ENCODE data around the gene GRHL1. TPM values are rescaled to one million over a fixed set of nuclear protein-coding genes. Genes with fewer than 3 reads are reported as not detected.

GRHL1 gene
- total RNA-seq, 1 donor from 2014 or later = 1.4 TPM

DNA sequence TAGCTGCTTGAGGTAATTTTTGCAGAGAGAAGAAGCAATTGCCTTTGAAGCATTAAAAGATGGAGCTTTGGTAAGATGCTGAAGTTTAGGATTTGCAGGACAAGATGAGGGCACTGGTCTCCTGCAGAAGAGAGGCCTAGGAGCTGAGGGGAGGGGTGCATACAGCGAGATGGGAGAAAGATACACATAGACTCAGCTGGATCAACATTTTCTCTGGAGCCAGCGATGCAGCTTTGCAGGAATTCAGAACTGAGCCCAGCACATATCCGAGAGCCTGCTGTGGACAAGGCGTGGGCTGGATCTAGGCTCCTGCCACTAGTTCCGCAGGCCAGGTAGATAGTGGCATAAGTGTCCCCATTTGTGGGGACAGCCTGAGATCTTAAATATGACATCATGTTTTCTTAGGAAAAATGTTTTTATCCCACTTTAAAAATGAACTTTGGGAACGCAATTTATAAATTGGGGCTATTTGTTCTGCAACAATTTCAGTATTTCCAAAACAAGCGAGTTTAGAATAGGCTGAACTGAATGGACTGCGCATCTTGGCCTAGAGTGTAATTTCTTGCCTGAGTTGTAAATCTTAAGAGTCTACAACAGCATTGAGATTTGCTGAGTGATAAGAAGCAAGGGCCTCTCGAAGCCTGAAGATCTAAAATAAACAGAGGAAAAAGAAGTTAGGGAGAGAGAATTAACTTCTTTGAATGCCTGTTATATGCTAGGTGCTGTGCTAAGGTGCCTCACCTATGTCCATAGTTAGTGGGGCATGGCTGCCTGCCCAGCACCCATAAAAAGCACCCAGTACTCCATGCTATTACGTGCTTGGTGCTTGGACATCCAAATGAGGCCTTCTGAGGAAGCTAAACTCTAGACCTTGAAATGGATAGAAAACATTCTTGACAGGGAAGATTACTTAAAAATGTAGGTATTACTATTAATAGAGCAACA, 17.3 kb downstream of the GRHL1 start:
- Mint-ChIP-seq H3K9me3 (no peaks in the 10 kb centered on the region), H3K27ac (no peak overlapping the region), H3K4me1 (ENCODE audit: low read depth) (peaks cover 43% of the 10 kb centered on the region), H3K4me3 (no peak overlapping the region), H3K27me3 (ENCODE audit: insufficient read depth) (no peaks in the 10 kb centered on the region), H3K36me3 (ENCODE audit: low read depth) (peaks cover 2% of the 10 kb centered on the region)
- DNase-seq (ENCODE audit: low spot score) = no peak
- intact Hi-C loops (cut with micrococcal nuclease) = no loop called here

DNA sequence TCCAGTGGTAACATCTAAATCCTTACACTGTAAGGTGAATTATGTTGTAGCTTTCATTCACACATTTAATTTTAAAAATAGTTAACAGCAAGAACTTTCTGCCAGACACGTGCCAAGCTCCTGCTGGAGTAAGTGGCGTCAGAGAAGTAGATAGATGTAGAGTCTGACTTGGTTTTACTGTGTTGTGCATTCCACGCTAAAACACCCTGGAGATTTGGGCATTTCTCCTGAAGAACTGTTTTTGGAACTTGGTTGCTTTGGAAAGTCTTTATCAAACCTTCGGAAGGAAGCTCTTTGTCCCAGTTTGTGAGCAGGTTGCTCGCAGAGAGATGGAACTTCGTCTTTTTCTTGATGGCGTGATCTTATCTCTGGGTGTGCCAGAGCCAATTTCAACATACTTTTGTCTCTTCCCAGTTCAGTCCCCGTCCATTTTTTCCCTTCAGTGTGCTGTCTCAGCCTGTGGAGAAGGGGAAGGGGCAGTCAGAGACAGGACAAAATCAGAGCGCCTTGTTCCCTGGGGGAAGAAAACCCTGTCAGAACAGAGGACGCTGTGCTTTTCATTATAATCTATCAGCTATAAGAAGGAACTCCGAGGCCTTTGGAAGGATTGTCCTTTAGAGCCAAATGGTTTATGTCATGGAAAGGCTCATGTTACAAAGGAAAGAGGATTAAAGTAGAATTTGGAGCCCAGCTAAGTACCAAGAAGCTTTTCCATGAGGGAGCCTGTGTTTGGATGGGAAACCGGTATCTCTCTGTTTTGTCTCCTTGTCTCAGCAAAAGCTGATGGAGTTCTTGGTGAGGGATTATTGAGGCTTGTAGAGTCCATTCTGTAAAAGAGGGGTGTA, 18.9 kb downstream of the GRHL1 start:
- no peak for DNase-seq (ENCODE audit: low spot score)
- Mint-ChIP-seq H3K4me3 (no peak overlapping the region), H3K4me1 (ENCODE audit: low read depth) (peaks cover 48% of the 10 kb centered on the region), H3K27me3 (ENCODE audit: insufficient read depth) (no peaks in the 10 kb centered on the region), H3K36me3 (ENCODE audit: low read depth) (peaks cover under 1% of the 10 kb centered on the region), H3K9me3 (no peaks in the 10 kb centered on the region), H3K27ac (no peak overlapping the region)
- intact Hi-C loops (cut with micrococcal nuclease) = loop anchor here (10.0 kb wide), 2 partner anchors 316 to 334 kb away; partner anchors contain the start of gene HPCAL1

DNA sequence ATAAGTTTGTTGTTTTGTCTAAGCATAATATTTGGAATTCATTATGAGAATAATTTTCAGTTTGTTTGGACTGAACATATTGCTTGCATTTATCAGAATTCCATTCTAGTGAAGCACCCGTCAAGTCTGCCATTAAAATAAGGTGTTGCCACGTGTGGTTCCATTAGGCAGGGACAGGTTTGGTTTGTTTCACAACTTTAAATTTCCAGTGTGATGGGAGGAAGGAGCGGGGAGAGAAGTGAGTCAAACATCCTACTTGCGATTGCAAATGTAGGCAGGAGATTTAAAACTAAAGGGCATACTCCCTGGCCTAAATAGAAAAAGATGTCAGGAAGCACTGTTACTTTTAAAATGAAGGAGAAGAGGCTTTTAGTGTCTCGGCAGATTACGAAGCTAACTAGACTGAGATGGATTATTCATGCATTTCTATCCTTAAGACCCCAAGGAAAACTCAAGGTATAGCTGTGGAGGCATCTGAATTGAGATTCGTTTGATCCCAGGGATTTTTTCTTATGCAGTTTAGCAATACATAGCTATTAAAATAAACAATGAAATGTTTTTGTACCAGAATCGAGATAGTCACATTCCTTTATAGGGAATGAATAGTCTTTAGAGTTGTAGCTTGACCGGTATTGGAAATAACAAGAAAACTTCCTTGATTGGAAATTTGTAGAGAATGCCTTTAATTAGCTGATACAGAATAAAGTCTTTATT, 19.8 kb downstream of the GRHL1 start:
- DNase-seq (ENCODE audit: low spot score) = no peak
- Mint-ChIP-seq H3K9me3 (no peaks in the 10 kb centered on the region), H3K4me3 (no peak overlapping the region), H3K4me1 (ENCODE audit: low read depth) (peaks cover 50% of the 10 kb centered on the region), H3K27ac (no peak overlapping the region), H3K27me3 (ENCODE audit: insufficient read depth) (no peaks in the 10 kb centered on the region), H3K36me3 (ENCODE audit: low read depth) (no peaks in the 10 kb centered on the region)
- intact Hi-C loops (cut with micrococcal nuclease) = loop anchor here (10.0 kb wide), 2 partner anchors 316 to 334 kb away; partner anchors contain the start of gene HPCAL1

DNA sequence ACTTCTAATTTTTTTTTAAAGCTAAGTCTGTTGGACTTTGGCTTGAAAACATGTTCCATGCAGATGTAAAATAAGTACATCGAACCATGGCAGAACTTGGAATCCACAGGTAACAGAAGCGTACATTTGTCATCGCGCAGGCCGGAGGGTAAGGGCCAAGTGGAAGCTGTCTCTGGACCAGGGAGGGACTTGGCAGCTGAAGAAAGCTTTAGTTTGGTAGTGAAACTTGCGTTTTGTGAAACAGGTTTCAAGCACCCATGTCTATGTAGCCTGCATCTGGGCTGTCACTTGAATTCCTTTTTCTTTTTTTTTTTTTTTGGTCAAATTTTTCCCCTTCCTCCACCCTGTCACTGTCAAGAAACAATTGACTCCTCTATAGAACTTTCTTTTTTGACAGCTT, 20.4 kb downstream of the GRHL1 start:
- intact Hi-C loops (cut with micrococcal nuclease) = loop anchor here (10.0 kb wide), 2 partner anchors 317 to 333 kb away; partner anchors contain the start of gene HPCAL1
- Mint-ChIP-seq H3K4me3 (no peak overlapping the region), H3K36me3 (ENCODE audit: low read depth) (no peaks in the 10 kb centered on the region), H3K4me1 (ENCODE audit: low read depth) (peaks cover 51% of the 10 kb centered on the region), H3K9me3 (no peaks in the 10 kb centered on the region), H3K27ac (no peak overlapping the region), H3K27me3 (ENCODE audit: insufficient read depth) (no peaks in the 10 kb centered on the region)
- no peak for DNase-seq (ENCODE audit: low spot score)

GRCh38 chr2:9972621-9973479, 21.4 kb downstream of the GRHL1 start:
- Mint-ChIP-seq H3K4me3 (no peak overlapping the region), H3K27ac (peak overlapping the region; percentile 35), H3K27me3 (ENCODE audit: insufficient read depth) (no peaks in the 10 kb centered on the region), H3K4me1 (ENCODE audit: low read depth) (peaks cover 53% of the 10 kb centered on the region), H3K9me3 (no peaks in the 10 kb centered on the region), H3K36me3 (ENCODE audit: low read depth) (no peaks in the 10 kb centered on the region)
- no peak for DNase-seq (ENCODE audit: low spot score)
- intact Hi-C loops (cut with micrococcal nuclease) = loop anchor here (10.0 kb wide), 2 partner anchors 318 to 332 kb away; partner anchors contain the start of gene HPCAL1

DNA sequence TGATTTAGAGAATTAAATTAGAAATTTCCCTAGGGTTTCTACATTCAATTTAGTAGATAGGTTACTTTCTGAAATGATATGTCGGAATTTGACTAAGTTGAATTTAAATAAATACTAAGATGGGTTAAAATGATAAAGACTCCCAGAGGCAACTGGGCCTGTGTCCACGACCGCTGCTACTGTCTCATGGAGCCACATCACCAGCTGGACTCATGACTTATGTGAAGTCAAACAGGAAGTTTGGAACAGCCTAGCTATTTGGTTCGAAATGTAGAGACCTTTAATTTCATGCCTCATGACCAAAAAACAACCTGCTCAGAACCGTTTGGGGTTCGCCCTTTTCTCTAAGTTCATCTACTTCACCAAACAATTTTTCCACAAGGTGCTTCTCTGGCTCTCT, 22.2 kb downstream of the GRHL1 start:
- H3K36me3 Mint-ChIP-seq (ENCODE audit: low read depth) = no peaks in the 10 kb centered on the region
- DNase-seq (ENCODE audit: low spot score) = no peak
- H3K27me3 Mint-ChIP-seq (ENCODE audit: insufficient read depth) = no peaks in the 10 kb centered on the region
- intact Hi-C loops (cut with micrococcal nuclease) = loop anchor here (10.0 kb wide), 2 partner anchors 319 to 331 kb away; partner anchors contain the start of gene HPCAL1
- peaks cover 59% of the 10 kb centered on the region for H3K4me1 Mint-ChIP-seq (ENCODE audit: low read depth)
- peak overlapping the region; percentile 6 for H3K27ac Mint-ChIP-seq
- no peaks in the 10 kb centered on the region for H3K9me3 Mint-ChIP-seq
- no peak overlapping the region for H3K4me3 Mint-ChIP-seq

DNA sequence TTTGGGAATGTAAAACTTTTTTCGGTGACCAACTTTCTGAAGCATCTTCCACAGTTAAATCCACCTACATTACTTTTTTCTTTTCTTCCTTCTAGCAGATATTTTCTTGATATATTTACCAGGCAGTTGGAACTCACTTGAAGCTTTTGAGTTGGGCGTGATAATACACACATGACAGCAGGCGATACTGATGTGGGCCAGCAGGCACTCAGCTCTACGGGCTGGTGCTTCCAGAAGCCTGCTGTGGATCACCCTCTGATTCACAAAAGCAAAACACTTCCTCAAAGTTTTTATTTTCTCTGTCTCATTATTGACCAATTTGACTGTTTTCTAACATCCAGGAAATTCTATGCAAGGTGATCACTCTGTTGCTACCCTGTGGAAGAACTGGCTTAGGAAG, 22.9 kb downstream of the GRHL1 start:
- Mint-ChIP-seq H3K4me3 (no peak overlapping the region), H3K4me1 (ENCODE audit: low read depth) (peaks cover 59% of the 10 kb centered on the region), H3K9me3 (no peaks in the 10 kb centered on the region), H3K27ac (peak overlapping the region; percentile 6), H3K36me3 (ENCODE audit: low read depth) (no peaks in the 10 kb centered on the region), H3K27me3 (ENCODE audit: insufficient read depth) (no peaks in the 10 kb centered on the region)
- no peak for DNase-seq (ENCODE audit: low spot score)
- intact Hi-C loops (cut with micrococcal nuclease) = loop anchor here (10.0 kb wide), 2 partner anchors 320 to 330 kb away; partner anchors contain the start of gene HPCAL1

GRCh38 chr2:9975328-9975727, 23.8 kb downstream of the GRHL1 start:
- Mint-ChIP-seq H3K9me3 (no peaks in the 10 kb centered on the region), H3K27ac (no peak overlapping the region), H3K27me3 (ENCODE audit: insufficient read depth) (peaks cover 2% of the 10 kb centered on the region), H3K4me1 (ENCODE audit: low read depth) (peaks cover 66% of the 10 kb centered on the region), H3K36me3 (ENCODE audit: low read depth) (no peaks in the 10 kb centered on the region), H3K4me3 (no peak overlapping the region)
- intact Hi-C loops (cut with micrococcal nuclease) = loop anchor here (5.0 to 10.0 kb wide), 4 partner anchors 78 to 383 kb away; partner anchors contain the start of gene HPCAL1
- no peak for DNase-seq (ENCODE audit: low spot score)

GRCh38 chr2:9975805-9976447, 24.4 kb downstream of the GRHL1 start:
- Mint-ChIP-seq H3K36me3 (ENCODE audit: low read depth) (no peaks in the 10 kb centered on the region), H3K4me1 (ENCODE audit: low read depth) (peaks cover 72% of the 10 kb centered on the region), H3K9me3 (no peaks in the 10 kb centered on the region), H3K27me3 (ENCODE audit: insufficient read depth) (peaks cover 4% of the 10 kb centered on the region), H3K4me3 (no peak overlapping the region), H3K27ac (peak overlapping the region; percentile 4)
- no peak for DNase-seq (ENCODE audit: low spot score)
- intact Hi-C loops (cut with micrococcal nuclease) = loop anchor here (1.0 to 10.0 kb wide), 8 partner anchors 25 to 433 kb away; partner anchors contain the start of genes GRHL1, HPCAL1 and TAF1B

DNA sequence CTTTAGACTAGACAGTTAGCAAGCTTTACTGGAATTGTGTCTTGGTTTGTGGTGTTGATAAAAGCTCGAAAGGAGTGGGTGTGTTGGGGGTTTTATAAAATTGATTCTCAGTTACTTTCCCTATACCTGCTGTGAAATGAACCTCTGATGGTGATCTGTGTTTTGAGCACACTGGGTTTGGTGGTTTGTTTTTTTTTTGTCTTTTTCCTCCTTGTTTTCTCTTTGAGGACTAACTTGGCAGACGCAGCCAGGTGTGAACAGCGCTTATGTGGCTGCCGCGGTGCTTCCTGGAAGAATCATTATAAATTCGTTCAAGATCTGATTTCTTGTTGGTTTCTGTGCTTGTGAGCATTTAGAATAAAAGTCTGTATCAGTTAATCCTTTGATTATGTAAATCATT, 28.5 kb downstream of the GRHL1 start:
- Mint-ChIP-seq H3K9me3 (no peaks in the 10 kb centered on the region), H3K27me3 (ENCODE audit: insufficient read depth) (peaks cover 10% of the 10 kb centered on the region), H3K36me3 (ENCODE audit: low read depth) (no peaks in the 10 kb centered on the region), H3K4me1 (ENCODE audit: low read depth) (peaks cover 47% of the 10 kb centered on the region), H3K4me3 (no peak overlapping the region), H3K27ac (peak overlapping the region; percentile 79)
- DNase-seq (ENCODE audit: low spot score) = no peak
- intact Hi-C loops (cut with micrococcal nuclease) = loop anchor here (5.0 to 10.0 kb wide), 4 partner anchors 83 to 388 kb away; partner anchors contain the start of gene HPCAL1

DNA sequence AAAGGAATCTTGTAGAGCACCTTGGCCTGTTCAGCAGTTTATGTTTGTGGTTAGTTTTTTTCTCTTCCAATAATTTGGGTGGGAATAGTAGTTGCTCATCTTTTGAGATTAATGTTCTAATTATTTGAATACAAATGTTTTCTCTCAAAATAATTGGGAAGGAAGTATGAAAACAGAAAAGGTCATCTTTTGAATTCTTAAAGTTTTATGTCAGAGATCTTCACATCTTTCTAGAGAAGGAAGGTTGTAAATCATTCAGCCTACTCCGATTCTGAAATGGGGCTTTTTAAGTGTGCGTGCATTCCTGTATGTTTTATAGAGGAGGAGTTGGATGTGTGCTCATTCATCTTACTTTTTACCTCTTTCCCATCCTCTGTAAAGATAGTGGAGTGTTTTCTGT, 29.0 kb downstream of the GRHL1 start:
- H3K27me3 Mint-ChIP-seq (ENCODE audit: insufficient read depth) = peaks cover 11% of the 10 kb centered on the region
- H3K36me3 Mint-ChIP-seq (ENCODE audit: low read depth) = no peaks in the 10 kb centered on the region
- no peak overlapping the region for H3K4me3 Mint-ChIP-seq
- peaks cover 41% of the 10 kb centered on the region for H3K4me1 Mint-ChIP-seq (ENCODE audit: low read depth)
- intact Hi-C loops (cut with micrococcal nuclease) = no loop called here
- H3K9me3 Mint-ChIP-seq = no peaks in the 10 kb centered on the region
- no peak for DNase-seq (ENCODE audit: low spot score)
- peak overlapping the region; percentile 27 for H3K27ac Mint-ChIP-seq

Measured in activated T-helper 1 cell treated with anti-CD3 and anti-CD28 coated beads, Interleukin-12 subunit alpha, Interleukin-12 subunit beta, Interleukin-2, Interleukin-4 antibody, amounts not matched to agents 30 ng/mL and 10 ng/mL and 1 ng/mL, durations not matched to agents 14 hours and 24 hours and 36 hours (primary cell).